HEK293T (cell line): ENCODE results near the gene ADORA1.

Source experiments
- BHLHE40 ChIP-seq: fragments of 450-650 bp; IDR thresholded peaks from 2 replicates; pipeline ENCODE4 v1.6.1; 2016; ENCODE audit warnings: mild to moderate bottlenecking, moderate library complexity, borderline replicate concordance
- ELF4 ChIP-seq: fragments of 450-650 bp; IDR thresholded peaks from 2 replicates; pipeline ENCODE4 v1.6.1; 2017; ENCODE audit warnings: antibody characterized with exemption
- FOXA1 ChIP-seq: fragments of 450-650 bp; IDR thresholded peaks from 2 replicates; pipeline ENCODE4 v1.6.1; 2016; ENCODE audit warnings: mild to moderate bottlenecking
- FOXM1 ChIP-seq: fragments of 450-650 bp; IDR thresholded peaks from 2 replicates; pipeline ENCODE4 v1.6.1; 2017; ENCODE audit warnings: mild to moderate bottlenecking, borderline replicate concordance
- HDGF ChIP-seq: fragments of 450-650 bp; IDR thresholded peaks from 2 replicates; pipeline ENCODE4 v1.6.1; 2017; ENCODE audit warnings: antibody characterized with exemption, borderline replicate concordance
- SP1 ChIP-seq: fragments of 450-650 bp; IDR thresholded peaks from 2 replicates; pipeline ENCODE4 v1.6.1; 2017

- no peak for TF ChIP-seq FOXA1
- TF ChIP-seq ELF4, result no peak
- TF ChIP-seq HDGF, result no peak
- no peak for TF ChIP-seq BHLHE40
- TF ChIP-seq FOXM1, result no peak
- no peak for TF ChIP-seq SP1
Observed at GRCh38 chr1:203165800-203166161, 38.3 kb downstream of the ADORA1 start.
